ENCODE data around the gene VSTM2A.
"Not testable (repeated sequence)": the region's sequence is repeated elsewhere in the genome, so short reads cannot be mapped to it uniquely, and the experiment has no call there.

DNA sequence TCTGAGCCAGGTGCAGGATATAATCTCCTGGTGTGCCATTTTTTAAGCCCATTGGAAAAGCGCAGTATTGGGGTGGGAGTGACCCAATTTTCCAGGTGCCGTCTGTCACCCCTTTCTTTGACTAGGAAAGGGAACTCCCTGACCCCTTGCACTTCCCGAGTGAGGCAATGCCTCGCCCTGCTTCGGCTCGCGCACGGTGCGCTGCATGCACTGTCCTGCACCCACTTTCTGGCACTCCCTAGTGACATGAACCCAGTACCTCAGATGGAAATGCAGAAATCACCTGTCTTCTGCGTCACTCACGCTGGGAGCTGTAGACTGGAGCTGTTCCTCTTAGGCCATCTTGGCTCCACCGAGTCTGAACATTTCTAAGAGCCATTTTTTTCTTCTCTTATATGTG, 37.6 kb upstream of the VSTM2A start:
- TF ChIP-seq, protein P1, sequence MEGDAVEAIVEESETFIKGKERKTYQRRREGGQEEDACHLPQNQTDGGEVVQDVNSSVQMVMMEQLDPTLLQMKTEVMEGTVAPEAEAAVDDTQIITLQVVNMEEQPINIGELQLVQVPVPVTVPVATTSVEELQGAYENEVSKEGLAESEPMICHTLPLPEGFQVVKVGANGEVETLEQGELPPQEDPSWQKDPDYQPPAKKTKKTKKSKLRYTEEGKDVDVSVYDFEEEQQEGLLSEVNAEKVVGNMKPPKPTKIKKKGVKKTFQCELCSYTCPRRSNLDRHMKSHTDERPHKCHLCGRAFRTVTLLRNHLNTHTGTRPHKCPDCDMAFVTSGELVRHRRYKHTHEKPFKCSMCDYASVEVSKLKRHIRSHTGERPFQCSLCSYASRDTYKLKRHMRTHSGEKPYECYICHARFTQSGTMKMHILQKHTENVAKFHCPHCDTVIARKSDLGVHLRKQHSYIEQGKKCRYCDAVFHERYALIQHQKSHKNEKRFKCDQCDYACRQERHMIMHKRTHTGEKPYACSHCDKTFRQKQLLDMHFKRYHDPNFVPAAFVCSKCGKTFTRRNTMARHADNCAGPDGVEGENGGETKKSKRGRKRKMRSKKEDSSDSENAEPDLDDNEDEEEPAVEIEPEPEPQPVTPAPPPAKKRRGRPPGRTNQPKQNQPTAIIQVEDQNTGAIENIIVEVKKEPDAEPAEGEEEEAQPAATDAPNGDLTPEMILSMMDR (conservative IDR thresholded peaks at IDR 0.05; ENCODE audit: low read depth, low read length): not testable (repeated sequence)
- not testable (repeated sequence) for TF ChIP-seq EZH2 (IDR thresholded peaks at IDR 0.05; ENCODE audit: low read length, unreplicated experiment)
